ENCODE measurements around the gene ASB15. TPM values are rescaled to one million over a fixed set of nuclear protein-coding genes. Genes with fewer than 3 reads are reported as not detected.

ASB15 gene
- total and polyA plus RNA-seq, 8 donors = 0.04 TPM; not detected in 7

DNA sequence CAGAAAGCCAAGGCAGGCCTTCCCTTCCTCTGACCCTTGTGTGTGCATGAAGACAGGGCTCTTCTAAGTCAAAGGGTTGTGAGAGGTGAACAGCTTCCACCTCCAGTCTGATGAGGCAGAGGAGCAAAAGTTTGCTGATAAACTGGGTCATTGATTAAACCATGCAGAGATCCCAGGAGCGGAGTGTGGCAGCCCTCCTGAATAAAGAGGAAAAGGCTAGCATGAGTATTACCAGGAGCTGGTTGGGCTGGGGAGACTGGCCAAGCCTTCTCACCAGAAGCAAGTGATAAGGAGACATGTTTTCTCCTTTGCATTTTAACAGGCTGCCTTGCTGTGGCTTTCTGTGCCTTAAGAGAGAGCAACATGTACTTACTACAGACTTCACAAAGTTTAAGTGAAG, 64.3 kb downstream of the ASB15 start:
- Histone ChIP-seq H3K4me3 (no peak overlapping the region), H3K36me3 (no peaks in the 10 kb centered on the region), H3K27ac (no peak overlapping the region), H3K4me1 (peaks cover 0 to 4% (median 3%) of the 10 kb centered on the region in 3 donors), H3K9me3 (no peaks in the 10 kb centered on the region), H3K27me3 (no peaks in the 10 kb centered on the region)
- TF ChIP-seq, protein P1, sequence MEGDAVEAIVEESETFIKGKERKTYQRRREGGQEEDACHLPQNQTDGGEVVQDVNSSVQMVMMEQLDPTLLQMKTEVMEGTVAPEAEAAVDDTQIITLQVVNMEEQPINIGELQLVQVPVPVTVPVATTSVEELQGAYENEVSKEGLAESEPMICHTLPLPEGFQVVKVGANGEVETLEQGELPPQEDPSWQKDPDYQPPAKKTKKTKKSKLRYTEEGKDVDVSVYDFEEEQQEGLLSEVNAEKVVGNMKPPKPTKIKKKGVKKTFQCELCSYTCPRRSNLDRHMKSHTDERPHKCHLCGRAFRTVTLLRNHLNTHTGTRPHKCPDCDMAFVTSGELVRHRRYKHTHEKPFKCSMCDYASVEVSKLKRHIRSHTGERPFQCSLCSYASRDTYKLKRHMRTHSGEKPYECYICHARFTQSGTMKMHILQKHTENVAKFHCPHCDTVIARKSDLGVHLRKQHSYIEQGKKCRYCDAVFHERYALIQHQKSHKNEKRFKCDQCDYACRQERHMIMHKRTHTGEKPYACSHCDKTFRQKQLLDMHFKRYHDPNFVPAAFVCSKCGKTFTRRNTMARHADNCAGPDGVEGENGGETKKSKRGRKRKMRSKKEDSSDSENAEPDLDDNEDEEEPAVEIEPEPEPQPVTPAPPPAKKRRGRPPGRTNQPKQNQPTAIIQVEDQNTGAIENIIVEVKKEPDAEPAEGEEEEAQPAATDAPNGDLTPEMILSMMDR (IDR thresholded peaks at IDR 0.05) = no peak
- intact Hi-C loops (cut with DNase I) = no loop called here
- ATAC-seq (peak in 3 of 4 donors; percentile 64 to 82 (median 66)), DNase-seq (peak in 1 of 6 donors; percentile 3), FAIRE-seq (no peak)
- WGBS, 2 donors = 17 to 33% methylated on average over 1 of the region's 1 CpG

DNA sequence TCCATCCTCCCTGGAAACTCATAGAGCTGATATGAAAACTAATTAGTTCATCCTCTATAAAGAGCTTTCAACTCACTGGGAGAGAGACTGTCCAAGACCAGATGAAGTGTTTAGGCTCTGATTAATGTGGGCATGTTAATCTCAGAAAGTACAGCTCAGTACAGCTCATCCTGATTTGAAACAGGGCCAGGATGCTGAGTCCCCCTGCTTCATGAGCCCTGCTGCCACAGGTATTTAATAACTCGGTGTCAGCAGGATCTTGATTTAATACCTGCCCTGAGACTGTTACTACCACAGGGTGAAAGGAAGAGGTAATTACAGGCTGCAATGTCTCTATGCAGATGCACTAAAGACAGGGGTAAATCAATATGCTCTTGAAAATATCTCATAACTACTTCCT, 64.9 kb downstream of the ASB15 start:
- H3K4me1 ChIP-seq = peaks cover 0 to 4% (median 3%) of the 10 kb centered on the region in 3 donors
- 37 to 40% methylated on average over 1 of the region's 1 CpG for WGBS, 2 donors
- H3K9me3 ChIP-seq = no peaks in the 10 kb centered on the region
- TF ChIP-seq, protein P1 (IDR thresholded peaks at IDR 0.05) = no peak
- intact Hi-C loops (cut with DNase I) = no loop called here
- no peak overlapping the region for H3K27ac ChIP-seq
- no peak for DNase-seq
- H3K27me3 ChIP-seq = no peaks in the 10 kb centered on the region
- peak in 2 of 4 donors; percentile 42 to 43 for ATAC-seq
- no peak for FAIRE-seq
- no peaks in the 10 kb centered on the region for H3K36me3 ChIP-seq
- no peak overlapping the region for H3K4me3 ChIP-seq

DNA sequence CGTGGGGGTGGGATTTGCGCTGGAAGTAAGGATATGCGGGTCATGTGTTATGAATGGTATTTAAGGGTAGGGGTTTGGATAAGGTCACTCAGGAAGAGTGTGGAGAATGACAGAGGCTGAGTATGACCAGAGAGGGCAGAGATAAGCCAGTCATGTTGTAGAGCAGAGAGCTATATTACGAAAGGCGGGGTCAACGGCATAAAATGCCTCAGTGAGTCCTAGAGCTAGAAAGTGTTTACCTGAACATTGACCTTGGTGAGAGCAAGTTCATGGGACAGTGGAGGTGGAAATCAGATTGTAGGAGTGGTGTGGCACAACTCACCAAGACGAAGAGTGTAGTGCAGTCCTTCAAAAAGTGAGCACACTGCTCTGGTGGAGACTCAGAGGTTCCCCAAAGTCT, 67.9 kb downstream of the ASB15 start:
- DNase-seq (no peak), ATAC-seq (no peak), FAIRE-seq (no peak)
- intact Hi-C loops (cut with DNase I) = no loop called here
- TF ChIP-seq, protein P1 (IDR thresholded peaks at IDR 0.05) = no peak
- Histone ChIP-seq H3K36me3 (no peaks in the 10 kb centered on the region), H3K4me1 (peaks cover 0 to 4% (median 3%) of the 10 kb centered on the region in 3 donors), H3K9me3 (no peaks in the 10 kb centered on the region), H3K27ac (no peak overlapping the region), H3K27me3 (no peaks in the 10 kb centered on the region), H3K4me3 (no peak overlapping the region)
- WGBS, 2 donors = 89 to 90% methylated on average over 7 of the region's 7 CpGs

DNA sequence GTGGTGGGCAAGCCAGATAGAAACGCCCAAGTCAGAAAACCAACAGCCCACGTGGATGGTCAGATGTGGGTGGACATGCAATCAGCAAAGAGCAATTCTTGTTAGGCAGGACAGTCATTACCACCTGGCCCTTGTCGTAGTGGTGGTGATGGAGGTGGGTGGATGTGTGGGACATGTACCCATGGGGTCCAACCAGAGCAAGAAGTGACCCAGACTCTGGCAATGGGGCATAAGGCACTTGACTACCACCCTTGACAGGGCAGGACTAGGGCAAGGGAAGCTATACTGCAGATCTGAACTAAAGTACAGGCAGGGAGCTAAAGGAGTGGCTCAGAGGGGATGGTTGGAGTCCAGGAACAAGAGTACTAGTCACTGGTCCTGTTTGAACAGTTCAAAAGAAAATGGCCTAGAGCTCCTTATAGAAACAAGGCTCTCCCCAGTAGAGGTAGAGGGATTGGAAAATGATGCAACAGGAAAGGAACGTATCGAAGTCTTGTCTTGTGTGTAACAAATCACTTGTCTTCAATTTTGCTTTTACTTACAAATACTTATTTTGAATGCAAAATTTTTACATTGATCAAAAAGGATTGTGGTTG, 71.6 kb downstream of the ASB15 start:
- no peak for FAIRE-seq
- no peak overlapping the region for H3K27ac ChIP-seq

More for the DNA sequence above, 71.6 kb downstream of the ASB15 start:
- 91 to 93% methylated on average over 5 of the region's 5 CpGs for WGBS, 2 donors
- Histone ChIP-seq H3K4me3 (no peak overlapping the region), H3K36me3 (no peaks in the 10 kb centered on the region), H3K27me3 (no peaks in the 10 kb centered on the region), H3K9me3 (no peaks in the 10 kb centered on the region), H3K4me1 (peaks cover 4 to 8% (median 6%) of the 10 kb centered on the region in 3 donors)
- DNase-seq (no peak), ATAC-seq (no peak)
- TF ChIP-seq, protein P1 (IDR thresholded peaks at IDR 0.05) = no peak
- intact Hi-C loops (cut with DNase I) = loop anchor here in 1 of 3 donors (10.0 kb wide), 1 partner anchor 192 kb away; no protein-coding TSS in a partner anchor

All from pancreas (tissue), 10 donors.